K562 (cell line): ENCODE data around the gene UCP3. TPM values are rescaled to one million over a fixed set of nuclear protein-coding genes. Genes with fewer than 3 reads are reported as not detected.

Experiments
- CREM ChIP-seq: IDR thresholded peaks from 2 replicates; pipeline ENCODE4 v1.6.1; 2014; ENCODE audit warnings: antibody characterized with exemption, low read depth
- POLR2AphosphoS5 ChIP-seq: IDR thresholded peaks from 2 replicates; pipeline ENCODE4 v1.6.1; 2011; ENCODE audit warnings: mild to moderate bottlenecking, low read depth, low read length, moderate library complexity; ENCODE audit not compliant: control insufficient read depth, insufficient read depth
- TGIF2 ChIP-seq: sonication (generic); formaldehyde crosslinking; IDR thresholded peaks from 2 replicates; pipeline ENCODE4 v1.8.1; 2022; ENCODE audit warnings: mild to moderate bottlenecking, missing genetic modification reagents, moderate library complexity
- ZKSCAN1 ChIP-seq: fragments of 150-350 bp; IDR thresholded peaks from 2 replicates; pipeline ENCODE4 v1.6.1; 2016; ENCODE audit warnings: low read depth, low read length
- ZNF77 ChIP-seq: fragments of 250-450 bp; sonication (Bioruptor Pico); IDR thresholded peaks from 2 replicates; pipeline ENCODE4 v1.5.0; 2020
- polyA plus RNA-seq, 8 experiments: library from polyadenylated mRNA; depleted of rRNA in 4 of 8; stranded (reverse) in 5 of 8; unstranded in 3 of 8; fragments of >200 nt; fragmentation: Nextera tagmentation in 2 of 8; fragmentation: Illumina TruSeq in 1 of 8; extraction: Ambion mirVana in 2 of 8; extraction: Trizol in 1 of 8; gene quantifications; 2 replicates each; pipeline versions ENCODE4 v1.2.1 to v1.2.3, GENCODE V29; 2011 to 2014; ENCODE audit warnings: inconsistent platforms in 1 of 8, missing spikeins in 1 of 8
- total RNA-seq, 7 experiments: library from RNA; depleted of rRNA in 6 of 7; stranded (reverse); fragments of >200 nt in 6 of 7; fragmentation: Illumina TruSeq in 2 of 7; extraction: Trizol in 2 of 7; gene quantifications; 2 replicates each; pipeline versions ENCODE4 v1.2.1 to v1.2.3, GENCODE V29; 2011 to 2021; ENCODE audit warnings: low replicate concordance in 1 of 7
- TF ChIP-seq, protein P1 (sequence below): fragments of 200-600 bp; sonication (generic); IDR thresholded peaks from one replicate; pipeline ENCODE4 v1.6.1; 2012; ENCODE audit warnings: mild to moderate bottlenecking, low read depth, low read length, inconsistent platforms
- TF ChIP-seq, protein P2 (sequence below): sonication (generic); formaldehyde crosslinking; IDR thresholded peaks from 2 replicates; pipeline ENCODE4 v1.8.0; 2022; ENCODE audit warnings: mild to moderate bottlenecking, missing genetic modification reagents

The UCP3 gene
- total and polyA plus RNA-seq, 9 of the 15 experiments (the other 6 are each of a cell fraction or from before 2014, with no cell fraction given) = 0.05 to 0.65 (median 0.25) TPM; not detected in 2

DNA sequence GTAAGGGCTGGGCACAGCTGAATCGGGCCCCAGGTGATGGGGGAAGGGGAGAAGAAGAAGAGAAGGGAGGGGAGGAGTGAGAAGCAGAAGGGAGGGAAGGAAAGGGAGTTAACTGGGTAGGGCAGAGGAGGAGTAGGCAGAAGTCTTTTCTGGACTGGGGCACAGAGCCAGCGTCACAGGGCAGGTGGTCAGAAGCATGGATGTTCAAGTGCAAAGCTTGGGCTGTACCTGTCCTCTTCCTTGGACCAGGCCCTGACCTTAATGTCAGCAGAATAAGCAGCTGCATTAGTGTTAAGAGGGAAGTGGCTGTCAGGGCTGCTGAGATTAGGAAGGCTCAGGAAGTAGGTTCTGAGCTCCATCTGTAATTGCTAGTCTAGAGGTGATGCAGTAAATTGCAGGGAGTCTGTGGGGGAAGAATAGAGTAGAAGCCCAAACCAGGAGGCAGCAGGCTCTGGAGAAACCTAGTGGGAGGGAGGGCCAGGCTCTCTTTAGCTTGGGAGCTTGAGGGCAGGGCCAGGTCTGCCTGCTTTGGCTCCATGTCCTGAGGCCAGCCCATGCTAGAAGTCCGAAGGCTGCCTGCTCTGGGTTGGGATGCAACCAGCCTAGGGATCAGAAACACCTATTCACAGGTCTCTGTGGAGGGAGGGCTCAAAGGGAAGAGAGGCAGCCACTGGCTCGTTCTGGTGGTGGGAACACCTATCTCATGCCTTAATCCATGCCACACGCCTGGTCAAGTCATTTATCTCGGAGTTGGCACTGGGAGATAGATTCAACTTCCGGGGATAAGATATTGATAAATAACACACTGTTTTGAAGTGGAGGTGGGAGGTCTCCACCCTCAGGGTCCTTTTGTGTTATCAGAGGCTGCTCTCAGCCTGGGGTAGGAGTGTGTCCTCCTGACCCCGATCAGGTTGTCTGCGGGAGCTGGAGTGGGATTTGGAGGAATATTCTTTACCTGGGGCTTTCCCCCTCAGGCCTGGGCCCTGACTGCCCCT is 1.7 kb upstream of the UCP3 start (continued):
- TF ChIP-seq, protein P1, sequence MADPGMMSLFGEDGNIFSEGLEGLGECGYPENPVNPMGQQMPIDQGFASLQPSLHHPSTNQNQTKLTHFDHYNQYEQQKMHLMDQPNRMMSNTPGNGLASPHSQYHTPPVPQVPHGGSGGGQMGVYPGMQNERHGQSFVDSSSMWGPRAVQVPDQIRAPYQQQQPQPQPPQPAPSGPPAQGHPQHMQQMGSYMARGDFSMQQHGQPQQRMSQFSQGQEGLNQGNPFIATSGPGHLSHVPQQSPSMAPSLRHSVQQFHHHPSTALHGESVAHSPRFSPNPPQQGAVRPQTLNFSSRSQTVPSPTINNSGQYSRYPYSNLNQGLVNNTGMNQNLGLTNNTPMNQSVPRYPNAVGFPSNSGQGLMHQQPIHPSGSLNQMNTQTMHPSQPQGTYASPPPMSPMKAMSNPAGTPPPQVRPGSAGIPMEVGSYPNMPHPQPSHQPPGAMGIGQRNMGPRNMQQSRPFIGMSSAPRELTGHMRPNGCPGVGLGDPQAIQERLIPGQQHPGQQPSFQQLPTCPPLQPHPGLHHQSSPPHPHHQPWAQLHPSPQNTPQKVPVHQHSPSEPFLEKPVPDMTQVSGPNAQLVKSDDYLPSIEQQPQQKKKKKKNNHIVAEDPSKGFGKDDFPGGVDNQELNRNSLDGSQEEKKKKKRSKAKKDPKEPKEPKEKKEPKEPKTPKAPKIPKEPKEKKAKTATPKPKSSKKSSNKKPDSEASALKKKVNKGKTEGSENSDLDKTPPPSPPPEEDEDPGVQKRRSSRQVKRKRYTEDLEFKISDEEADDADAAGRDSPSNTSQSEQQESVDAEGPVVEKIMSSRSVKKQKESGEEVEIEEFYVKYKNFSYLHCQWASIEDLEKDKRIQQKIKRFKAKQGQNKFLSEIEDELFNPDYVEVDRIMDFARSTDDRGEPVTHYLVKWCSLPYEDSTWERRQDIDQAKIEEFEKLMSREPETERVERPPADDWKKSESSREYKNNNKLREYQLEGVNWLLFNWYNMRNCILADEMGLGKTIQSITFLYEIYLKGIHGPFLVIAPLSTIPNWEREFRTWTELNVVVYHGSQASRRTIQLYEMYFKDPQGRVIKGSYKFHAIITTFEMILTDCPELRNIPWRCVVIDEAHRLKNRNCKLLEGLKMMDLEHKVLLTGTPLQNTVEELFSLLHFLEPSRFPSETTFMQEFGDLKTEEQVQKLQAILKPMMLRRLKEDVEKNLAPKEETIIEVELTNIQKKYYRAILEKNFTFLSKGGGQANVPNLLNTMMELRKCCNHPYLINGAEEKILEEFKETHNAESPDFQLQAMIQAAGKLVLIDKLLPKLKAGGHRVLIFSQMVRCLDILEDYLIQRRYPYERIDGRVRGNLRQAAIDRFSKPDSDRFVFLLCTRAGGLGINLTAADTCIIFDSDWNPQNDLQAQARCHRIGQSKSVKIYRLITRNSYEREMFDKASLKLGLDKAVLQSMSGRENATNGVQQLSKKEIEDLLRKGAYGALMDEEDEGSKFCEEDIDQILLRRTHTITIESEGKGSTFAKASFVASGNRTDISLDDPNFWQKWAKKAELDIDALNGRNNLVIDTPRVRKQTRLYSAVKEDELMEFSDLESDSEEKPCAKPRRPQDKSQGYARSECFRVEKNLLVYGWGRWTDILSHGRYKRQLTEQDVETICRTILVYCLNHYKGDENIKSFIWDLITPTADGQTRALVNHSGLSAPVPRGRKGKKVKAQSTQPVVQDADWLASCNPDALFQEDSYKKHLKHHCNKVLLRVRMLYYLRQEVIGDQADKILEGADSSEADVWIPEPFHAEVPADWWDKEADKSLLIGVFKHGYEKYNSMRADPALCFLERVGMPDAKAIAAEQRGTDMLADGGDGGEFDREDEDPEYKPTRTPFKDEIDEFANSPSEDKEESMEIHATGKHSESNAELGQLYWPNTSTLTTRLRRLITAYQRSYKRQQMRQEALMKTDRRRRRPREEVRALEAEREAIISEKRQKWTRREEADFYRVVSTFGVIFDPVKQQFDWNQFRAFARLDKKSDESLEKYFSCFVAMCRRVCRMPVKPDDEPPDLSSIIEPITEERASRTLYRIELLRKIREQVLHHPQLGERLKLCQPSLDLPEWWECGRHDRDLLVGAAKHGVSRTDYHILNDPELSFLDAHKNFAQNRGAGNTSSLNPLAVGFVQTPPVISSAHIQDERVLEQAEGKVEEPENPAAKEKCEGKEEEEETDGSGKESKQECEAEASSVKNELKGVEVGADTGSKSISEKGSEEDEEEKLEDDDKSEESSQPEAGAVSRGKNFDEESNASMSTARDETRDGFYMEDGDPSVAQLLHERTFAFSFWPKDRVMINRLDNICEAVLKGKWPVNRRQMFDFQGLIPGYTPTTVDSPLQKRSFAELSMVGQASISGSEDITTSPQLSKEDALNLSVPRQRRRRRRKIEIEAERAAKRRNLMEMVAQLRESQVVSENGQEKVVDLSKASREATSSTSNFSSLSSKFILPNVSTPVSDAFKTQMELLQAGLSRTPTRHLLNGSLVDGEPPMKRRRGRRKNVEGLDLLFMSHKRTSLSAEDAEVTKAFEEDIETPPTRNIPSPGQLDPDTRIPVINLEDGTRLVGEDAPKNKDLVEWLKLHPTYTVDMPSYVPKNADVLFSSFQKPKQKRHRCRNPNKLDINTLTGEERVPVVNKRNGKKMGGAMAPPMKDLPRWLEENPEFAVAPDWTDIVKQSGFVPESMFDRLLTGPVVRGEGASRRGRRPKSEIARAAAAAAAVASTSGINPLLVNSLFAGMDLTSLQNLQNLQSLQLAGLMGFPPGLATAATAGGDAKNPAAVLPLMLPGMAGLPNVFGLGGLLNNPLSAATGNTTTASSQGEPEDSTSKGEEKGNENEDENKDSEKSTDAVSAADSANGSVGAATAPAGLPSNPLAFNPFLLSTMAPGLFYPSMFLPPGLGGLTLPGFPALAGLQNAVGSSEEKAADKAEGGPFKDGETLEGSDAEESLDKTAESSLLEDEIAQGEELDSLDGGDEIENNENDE = no peak
- TF ChIP-seq POLR2AphosphoS5 (0 out of 2 replicates have a peak, but pooled peaks have one; percentile 23), CREM (no peak), TGIF2 (CRISPR knock-in tag) (no peak), ZKSCAN1 (no peak), ZNF77 (no peak)
- TF ChIP-seq, protein P2, sequence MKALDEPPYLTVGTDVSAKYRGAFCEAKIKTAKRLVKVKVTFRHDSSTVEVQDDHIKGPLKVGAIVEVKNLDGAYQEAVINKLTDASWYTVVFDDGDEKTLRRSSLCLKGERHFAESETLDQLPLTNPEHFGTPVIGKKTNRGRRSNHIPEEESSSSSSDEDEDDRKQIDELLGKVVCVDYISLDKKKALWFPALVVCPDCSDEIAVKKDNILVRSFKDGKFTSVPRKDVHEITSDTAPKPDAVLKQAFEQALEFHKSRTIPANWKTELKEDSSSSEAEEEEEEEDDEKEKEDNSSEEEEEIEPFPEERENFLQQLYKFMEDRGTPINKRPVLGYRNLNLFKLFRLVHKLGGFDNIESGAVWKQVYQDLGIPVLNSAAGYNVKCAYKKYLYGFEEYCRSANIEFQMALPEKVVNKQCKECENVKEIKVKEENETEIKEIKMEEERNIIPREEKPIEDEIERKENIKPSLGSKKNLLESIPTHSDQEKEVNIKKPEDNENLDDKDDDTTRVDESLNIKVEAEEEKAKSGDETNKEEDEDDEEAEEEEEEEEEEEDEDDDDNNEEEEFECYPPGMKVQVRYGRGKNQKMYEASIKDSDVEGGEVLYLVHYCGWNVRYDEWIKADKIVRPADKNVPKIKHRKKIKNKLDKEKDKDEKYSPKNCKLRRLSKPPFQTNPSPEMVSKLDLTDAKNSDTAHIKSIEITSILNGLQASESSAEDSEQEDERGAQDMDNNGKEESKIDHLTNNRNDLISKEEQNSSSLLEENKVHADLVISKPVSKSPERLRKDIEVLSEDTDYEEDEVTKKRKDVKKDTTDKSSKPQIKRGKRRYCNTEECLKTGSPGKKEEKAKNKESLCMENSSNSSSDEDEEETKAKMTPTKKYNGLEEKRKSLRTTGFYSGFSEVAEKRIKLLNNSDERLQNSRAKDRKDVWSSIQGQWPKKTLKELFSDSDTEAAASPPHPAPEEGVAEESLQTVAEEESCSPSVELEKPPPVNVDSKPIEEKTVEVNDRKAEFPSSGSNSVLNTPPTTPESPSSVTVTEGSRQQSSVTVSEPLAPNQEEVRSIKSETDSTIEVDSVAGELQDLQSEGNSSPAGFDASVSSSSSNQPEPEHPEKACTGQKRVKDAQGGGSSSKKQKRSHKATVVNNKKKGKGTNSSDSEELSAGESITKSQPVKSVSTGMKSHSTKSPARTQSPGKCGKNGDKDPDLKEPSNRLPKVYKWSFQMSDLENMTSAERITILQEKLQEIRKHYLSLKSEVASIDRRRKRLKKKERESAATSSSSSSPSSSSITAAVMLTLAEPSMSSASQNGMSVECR (CRISPR knock-in tag) = no peak
